ENCODE data around the gene NID1. TPM values are rescaled to one million over a fixed set of nuclear protein-coding genes. Genes with fewer than 3 reads are reported as not detected.
"Not testable (repeated sequence)": the region's sequence is repeated elsewhere in the genome, so short reads cannot be mapped to it uniquely, and the experiment has no call there.

NID1 gene
- total RNA-seq, 1 donor from 2014 or later, result 42.1 TPM

- no peak for DNase-seq (ENCODE audit: low spot score)
- intact Hi-C loops (cut with DNase I), result no loop called here
Measured at GRCh38 chr1:235930543-235930942, 134.3 kb downstream of the NID1 start.

- intact Hi-C loops (cut with DNase I), result no loop called here
- no peak for DNase-seq (ENCODE audit: low spot score)
Measured at GRCh38 chr1:235929216-235929615, 135.7 kb downstream of the NID1 start.

- intact Hi-C loops (cut with DNase I), result no loop called here
- DNase-seq (ENCODE audit: low spot score), result no peak
Measured at GRCh38 chr1:235928197-235928596, 136.7 kb downstream of the NID1 start.

GRCh38 chr1:235927551-235927950, 137.3 kb downstream of the NID1 start:
- intact Hi-C loops (cut with DNase I); DNase-seq (ENCODE audit: low spot score): not testable (repeated sequence)

Other genes starting within 250 kb of the NID1 start
- 15.4 TPM for gene LYST, start 198.2 kb downstream of the NID1 start, total RNA-seq
- gene GPR137B, start 77.4 kb upstream of the NID1 start, total RNA-seq, result 44.6 TPM
- gene ERO1B, start 216.9 kb upstream of the NID1 start, total RNA-seq, result 5.8 TPM